ENCODE data around the gene WFDC2. TPM values are rescaled to one million over a fixed set of nuclear protein-coding genes. Genes with fewer than 3 reads are reported as not detected.

WFDC2 gene
- total and polyA plus RNA-seq, 7 donors, result 0.22 to 0.74 (median 0.38) TPM; not detected in 3

GRCh38 chr20:45502561-45502960 is 33.0 kb downstream of the WFDC2 start:
- no peak for TF ChIP-seq CTCF (IDR thresholded peaks at IDR 0.05)
- Histone ChIP-seq H3K9me3 (no peaks in the 10 kb centered on the region), H3K4me3 (no peak overlapping the region), H3K36me3 (ENCODE audit: insufficient read depth in 1 of 2, low read depth in 1 of 2) (no peaks in the 10 kb centered on the region), H3K27ac (no peak overlapping the region), H3K27me3 (ENCODE audit: insufficient read depth in 3 of 3, low read length in 2 of 3) (peaks cover 0 to 47% (median 4%) of the 10 kb centered on the region in 3 donors), H3K4me1 (no peaks in the 10 kb centered on the region)
- no peak for DNase-seq
- no peak for ATAC-seq
- intact Hi-C loops (cut with DNase I), result no loop called here
- WGBS, 3 donors, result 52 to 65% (median 56%) methylated on average over 1 of the region's 1 CpG

- Histone ChIP-seq H3K4me3 (no peak overlapping the region), H3K36me3 (ENCODE audit: insufficient read depth in 1 of 2, low read depth in 1 of 2) (no peaks in the 10 kb centered on the region), H3K27ac (no peak overlapping the region), H3K27me3 (ENCODE audit: insufficient read depth in 3 of 3, low read length in 2 of 3) (peaks cover 0 to 39% (median 0%) of the 10 kb centered on the region in 3 donors), H3K9me3 (no peaks in the 10 kb centered on the region), H3K4me1 (no peaks in the 10 kb centered on the region)
- no peak for TF ChIP-seq CTCF (IDR thresholded peaks at IDR 0.05)
- 28 to 30% (median 30%) methylated on average over 2 of the region's 2 CpGs for WGBS, 3 donors
- DNase-seq, result no peak
- ATAC-seq, result no peak
- intact Hi-C loops (cut with DNase I), result no loop called here
These were observed 33.9 kb downstream of the WFDC2 start for GRCh38 chr20:45503403-45503802.

- Histone ChIP-seq H3K4me1 (no peaks in the 10 kb centered on the region), H3K27ac (no peak overlapping the region), H3K36me3 (ENCODE audit: insufficient read depth in 1 of 2, low read depth in 1 of 2) (no peaks in the 10 kb centered on the region), H3K27me3 (ENCODE audit: insufficient read depth in 3 of 3, low read length in 2 of 3) (peaks cover 0 to 34% (median 0%) of the 10 kb centered on the region in 3 donors), H3K4me3 (no peak overlapping the region), H3K9me3 (no peaks in the 10 kb centered on the region)
- intact Hi-C loops (cut with DNase I), result no loop called here
- WGBS, 3 donors, result 73 to 79% (median 73%) methylated on average over 2 of the region's 2 CpGs
- no peak for DNase-seq
- ATAC-seq, result no peak
- TF ChIP-seq CTCF (IDR thresholded peaks at IDR 0.05), result no peak
These were observed 36.8 kb downstream of the WFDC2 start for GRCh38 chr20:45506398-45506797.

GRCh38 chr20:45507011-45507820 is 37.7 kb downstream of the WFDC2 start:
- intact Hi-C loops (cut with DNase I), result no loop called here
- no peak for DNase-seq
- Histone ChIP-seq H3K4me3 (no peak overlapping the region), H3K27ac (no peak overlapping the region), H3K9me3 (no peaks in the 10 kb centered on the region), H3K36me3 (ENCODE audit: insufficient read depth in 1 of 2, low read depth in 1 of 2) (no peaks in the 10 kb centered on the region), H3K4me1 (no peaks in the 10 kb centered on the region), H3K27me3 (ENCODE audit: insufficient read depth in 3 of 3, low read length in 2 of 3) (peaks cover 0 to 34% (median 0%) of the 10 kb centered on the region in 3 donors)
- TF ChIP-seq CTCF (IDR thresholded peaks at IDR 0.05), result no peak
- ATAC-seq, result no peak
- WGBS, 3 donors, result 79 to 84% (median 81%) methylated on average over 5 of the region's 5 CpGs
